ENCODE data around the gene HOXC9.

DNA sequence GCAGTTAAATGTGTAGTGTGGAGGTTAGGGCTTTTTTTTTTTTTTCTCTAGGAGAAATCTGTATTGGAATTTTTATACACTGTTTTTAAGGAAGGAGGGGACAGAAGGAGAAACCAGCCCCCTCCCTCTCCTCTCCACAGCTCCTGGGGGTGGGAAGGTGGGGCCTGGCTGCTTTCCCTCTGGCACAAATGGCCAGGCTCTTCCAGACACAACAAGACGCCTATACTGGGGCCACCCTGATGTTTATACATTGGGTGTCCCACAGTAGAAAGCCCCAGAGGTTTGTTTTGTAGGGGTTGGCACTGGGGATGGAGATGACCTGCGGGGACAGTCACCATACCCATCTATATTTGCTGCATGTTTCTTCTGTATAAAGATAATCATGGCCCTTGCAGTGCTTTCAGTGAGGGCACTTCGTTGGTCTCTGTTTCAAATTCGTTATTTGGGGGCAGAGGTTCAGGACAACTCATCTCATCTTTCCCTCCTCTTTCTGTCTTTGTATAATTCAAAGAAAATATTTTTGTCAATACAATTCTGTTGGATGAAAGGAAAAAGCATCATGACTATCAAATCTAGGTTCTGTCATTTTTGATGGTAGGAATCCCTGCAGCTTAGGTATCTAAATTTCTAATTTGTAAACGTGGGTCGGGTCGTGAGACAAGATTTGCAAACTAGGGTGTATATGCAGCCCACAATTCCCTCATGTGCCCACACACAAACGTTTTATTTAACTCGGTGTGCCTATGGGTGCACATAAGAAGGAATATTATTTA, 23.0 kb upstream of the HOXC9 start:
- TF ChIP-seq POLR2A (IDR thresholded peaks at IDR 0.05) = no peak
- TF ChIP-seq, protein P1, sequence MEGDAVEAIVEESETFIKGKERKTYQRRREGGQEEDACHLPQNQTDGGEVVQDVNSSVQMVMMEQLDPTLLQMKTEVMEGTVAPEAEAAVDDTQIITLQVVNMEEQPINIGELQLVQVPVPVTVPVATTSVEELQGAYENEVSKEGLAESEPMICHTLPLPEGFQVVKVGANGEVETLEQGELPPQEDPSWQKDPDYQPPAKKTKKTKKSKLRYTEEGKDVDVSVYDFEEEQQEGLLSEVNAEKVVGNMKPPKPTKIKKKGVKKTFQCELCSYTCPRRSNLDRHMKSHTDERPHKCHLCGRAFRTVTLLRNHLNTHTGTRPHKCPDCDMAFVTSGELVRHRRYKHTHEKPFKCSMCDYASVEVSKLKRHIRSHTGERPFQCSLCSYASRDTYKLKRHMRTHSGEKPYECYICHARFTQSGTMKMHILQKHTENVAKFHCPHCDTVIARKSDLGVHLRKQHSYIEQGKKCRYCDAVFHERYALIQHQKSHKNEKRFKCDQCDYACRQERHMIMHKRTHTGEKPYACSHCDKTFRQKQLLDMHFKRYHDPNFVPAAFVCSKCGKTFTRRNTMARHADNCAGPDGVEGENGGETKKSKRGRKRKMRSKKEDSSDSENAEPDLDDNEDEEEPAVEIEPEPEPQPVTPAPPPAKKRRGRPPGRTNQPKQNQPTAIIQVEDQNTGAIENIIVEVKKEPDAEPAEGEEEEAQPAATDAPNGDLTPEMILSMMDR (IDR thresholded peaks at IDR 0.05) = no peak
